Fibroblast of upper back skin (primary cell): ENCODE data around the gene CCIN.
A peak's percentile ranks its signal among the peaks of the same experiment; 100 is the strongest.

Source experiments
- DNase-seq: peaks from one replicate; pipeline ENCODE4 v3.0.0-alpha.2; 2013

CCIN gene

DNA sequence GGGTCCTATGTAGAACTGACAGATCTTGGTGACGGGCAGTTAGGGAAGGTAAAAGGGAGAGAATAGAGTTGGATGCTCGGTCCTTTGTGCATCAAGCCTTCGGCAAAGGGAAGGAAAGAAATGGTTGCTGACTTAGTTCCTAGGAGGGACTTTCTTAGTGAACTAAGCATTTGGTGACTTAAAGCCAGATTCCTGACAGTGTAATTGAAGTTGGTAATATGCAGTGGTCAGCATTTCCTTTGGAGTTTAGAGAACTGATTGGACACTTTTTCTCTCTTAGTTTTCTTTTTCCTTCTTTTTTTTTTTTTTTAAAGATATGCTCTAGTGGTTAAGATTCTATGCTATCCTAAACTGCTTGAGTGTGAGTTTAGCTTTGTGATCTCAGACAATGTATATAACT, 23.8 kb downstream of the CCIN start:
- no peak for DNase-seq

DNA sequence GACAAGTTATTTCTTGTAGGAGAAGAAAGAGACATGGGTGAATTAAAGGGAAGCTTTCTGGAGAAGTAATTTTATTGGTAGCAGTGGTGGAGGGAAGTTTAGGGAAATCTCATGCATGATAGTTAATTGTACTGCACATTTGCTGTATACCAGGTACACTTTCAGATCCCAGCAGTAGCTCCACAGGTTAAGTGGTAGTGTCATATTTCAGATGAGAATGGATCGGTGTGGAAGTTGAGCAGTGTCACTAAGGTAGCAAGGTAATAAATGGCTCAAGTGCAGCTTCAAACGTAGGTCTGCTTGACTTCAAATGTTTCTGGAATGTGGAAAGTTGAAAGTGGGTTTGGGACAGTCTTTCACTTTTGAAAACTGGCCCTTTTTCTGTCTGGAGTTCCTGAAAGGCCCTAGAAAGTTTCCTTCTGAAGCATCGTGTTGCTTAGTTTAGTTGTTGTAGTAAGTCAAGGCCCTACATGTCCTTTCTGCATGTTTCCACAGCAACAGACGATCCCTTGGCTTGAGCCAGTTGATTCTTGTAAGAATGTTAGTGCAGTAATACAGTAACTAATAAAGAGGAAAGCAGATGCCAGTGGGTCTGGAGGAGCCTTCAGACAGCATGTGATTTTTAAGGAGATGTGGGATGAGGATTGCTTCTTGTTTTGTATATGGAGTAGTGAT, 25.3 kb downstream of the CCIN start:
- no peak for DNase-seq

DNA sequence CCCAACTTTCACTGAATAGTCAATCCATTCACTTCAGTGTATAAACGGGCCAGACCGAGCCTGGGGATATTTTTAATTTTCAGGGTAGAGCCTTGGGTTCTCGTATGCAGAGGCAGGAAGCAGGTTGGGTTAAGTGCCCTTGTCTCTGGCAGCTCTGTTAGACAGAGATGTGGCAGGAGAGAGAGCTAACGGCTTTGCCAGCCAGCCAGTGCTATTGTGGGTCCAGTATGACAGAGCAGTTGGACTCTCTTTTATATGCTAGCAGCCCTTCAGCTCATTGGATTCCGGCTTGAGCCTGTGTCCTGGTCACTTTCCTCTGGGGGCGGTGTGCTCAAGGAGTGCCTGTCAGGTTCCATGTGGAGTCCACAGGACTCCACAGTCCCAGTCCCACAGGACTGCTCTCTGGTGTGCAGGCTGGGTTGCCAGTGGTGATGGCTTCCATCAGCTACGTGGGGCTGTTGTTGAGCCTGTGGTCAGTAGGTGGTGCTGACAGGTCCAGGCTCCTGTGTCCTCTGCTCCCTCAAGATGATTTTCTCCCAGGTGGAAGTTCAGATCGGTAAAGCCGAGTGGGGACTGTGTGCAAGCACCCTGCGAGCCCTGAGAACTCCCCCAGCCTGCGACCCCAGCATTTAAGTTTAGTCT, 35.8 kb downstream of the CCIN start:
- no peak for DNase-seq

DNA sequence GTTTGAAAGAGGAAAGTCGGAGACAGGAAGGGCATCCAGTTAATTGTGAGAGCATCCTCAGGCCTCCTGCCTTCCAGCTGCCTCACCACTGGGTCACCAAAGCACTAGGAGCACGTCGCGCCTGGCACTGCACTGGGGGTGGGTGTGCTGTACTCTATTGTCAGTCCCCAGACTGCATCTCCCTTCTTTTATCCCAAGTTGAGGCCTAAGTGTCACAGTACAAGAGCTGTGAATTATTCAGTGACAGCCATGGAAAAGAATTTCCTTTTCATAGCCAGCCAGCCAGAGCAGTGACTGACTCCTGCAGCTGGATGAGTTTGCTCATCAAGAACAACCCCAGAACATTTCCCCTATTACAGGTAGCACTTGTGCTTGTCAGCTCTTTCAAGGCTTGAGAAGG, 37.8 kb downstream of the CCIN start:
- peak; percentile 20 for DNase-seq

DNA sequence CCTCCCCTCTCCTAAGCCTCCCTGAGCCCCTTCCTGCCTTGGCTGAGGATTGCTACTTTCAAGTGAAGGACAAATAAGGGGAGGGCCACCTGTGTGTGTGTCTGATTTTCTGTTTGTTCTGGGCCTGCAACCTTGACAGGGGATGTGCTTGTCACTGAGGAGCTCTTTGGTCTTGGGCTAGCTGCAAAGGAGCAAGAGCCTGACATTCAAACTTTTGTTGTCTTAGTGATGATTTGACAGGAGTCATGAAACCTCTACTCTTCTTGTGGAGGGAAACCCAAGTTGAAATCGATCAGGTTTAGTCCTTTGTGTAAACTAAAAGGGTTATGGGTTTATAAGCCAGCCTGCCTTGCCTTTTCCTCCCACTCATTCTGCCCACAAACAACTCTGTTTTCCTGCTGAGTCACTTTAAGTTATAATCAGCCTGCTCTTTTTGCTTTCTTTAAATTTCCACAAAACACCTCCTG, 38.4 kb downstream of the CCIN start:
- DNase-seq: no peak

DNA sequence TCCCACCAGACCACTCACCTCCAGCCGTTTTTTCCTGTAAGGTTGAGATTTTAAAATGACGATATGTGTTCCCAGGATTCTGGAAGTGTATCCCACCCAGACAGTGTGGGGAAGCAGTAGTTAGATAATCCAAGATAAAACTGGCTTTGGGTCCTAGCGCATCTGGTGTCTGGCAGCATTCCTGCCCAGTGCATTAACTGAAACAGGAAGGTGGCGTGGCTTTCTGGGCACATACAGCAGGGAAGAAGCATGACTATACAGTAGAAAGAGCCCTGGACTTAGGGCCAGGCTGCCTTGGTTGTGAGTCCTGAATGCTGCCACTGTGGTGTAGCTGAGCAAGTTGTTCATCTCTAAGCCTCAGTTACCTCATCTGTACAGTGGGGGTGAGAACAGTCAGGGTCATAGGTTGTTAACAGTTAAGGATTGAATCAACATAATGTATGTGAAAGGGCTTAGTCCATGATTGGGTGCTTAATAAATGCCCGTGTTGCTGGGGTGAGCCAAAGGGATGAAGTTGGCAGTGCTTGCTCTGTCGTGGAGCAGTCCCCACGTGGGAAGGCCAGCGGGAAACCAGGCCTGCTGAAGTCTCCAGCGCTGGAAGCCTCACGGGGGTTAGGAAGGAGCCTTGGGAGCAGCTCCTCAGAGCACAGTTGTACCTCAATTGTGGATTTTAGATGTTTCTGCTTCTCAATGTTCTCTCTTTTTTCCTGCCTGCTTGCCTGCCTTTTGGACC, 39.5 kb downstream of the CCIN start:
- DNase-seq: no peak

DNA sequence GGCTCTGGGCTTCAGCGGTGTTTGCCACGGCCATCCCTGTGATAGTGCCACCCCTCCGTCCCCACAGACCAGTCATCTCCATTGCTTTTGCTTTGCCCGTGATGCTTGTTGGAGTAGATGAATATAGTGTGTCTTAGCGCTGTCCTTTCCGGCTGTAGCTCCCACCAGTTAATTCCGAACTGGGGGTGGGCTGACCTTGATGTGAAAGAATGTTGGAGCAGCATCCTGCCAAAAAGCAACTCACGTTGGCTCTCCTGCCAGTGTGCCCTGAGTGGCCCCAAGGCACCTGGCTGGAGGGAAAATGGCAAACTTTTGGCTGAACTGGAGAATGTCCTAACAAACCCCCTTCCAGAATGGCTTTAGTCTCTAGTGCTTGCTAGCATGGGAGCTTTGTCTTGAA, 41.5 kb downstream of the CCIN start:
- DNase-seq: no peak

DNA sequence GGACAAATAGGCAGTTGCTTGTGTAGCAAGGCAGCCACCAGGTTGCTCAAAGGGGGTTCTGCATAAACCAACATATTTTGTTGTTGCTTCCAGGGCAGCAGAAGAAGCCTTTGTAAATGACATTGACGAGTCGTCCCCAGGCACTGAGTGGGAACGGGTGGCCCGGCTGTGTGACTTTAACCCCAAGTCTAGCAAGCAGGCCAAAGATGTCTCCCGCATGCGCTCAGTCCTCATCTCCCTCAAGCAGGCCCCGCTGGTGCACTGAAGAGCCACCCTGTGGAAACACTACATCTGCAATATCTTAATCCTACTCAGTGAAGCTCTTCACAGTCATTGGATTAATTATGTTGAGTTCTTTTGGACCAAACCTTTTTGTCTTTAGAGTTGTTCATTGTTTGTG, 42.3 kb downstream of the CCIN start:
- DNase-seq: no peak

DNA sequence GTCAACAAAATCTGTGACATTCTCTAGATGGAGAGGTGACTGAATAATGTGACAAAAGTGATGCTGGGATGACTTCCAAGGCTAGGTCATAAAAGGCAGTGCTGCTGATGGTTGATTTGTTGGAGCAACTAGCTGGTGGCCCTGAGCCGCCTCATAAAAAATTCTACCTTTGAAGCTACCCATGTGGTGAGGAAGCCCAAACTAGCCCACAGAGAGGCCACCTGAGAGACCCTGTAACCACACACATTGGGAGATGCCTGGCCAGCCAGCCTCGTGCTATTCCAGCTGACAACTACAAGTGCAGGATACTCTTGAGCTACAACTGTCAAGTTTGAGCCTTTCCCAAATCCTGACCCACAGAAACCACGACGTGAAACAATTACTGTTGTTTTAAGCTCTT, 44.2 kb downstream of the CCIN start:
- DNase-seq: no peak

DNA sequence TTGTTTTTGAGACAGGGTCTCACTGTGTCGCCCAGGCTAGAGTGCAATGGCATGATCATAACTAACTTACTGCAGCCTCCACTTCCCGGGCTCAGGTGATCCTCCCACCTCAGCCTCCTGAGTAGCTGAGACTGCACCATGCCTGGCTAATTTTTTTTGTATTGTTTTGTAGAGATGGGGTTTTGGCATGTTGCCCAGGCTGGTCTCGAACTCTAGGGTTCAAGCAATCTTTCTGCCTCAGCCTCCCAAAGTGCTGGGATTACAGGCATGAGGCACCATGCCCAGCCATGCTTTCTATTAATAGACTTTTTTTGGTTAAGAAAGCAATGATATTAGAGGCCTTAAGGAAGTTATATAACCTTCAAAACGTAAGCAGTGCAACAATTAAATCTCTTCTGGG, 44.8 kb downstream of the CCIN start:
- no peak for DNase-seq

DNA sequence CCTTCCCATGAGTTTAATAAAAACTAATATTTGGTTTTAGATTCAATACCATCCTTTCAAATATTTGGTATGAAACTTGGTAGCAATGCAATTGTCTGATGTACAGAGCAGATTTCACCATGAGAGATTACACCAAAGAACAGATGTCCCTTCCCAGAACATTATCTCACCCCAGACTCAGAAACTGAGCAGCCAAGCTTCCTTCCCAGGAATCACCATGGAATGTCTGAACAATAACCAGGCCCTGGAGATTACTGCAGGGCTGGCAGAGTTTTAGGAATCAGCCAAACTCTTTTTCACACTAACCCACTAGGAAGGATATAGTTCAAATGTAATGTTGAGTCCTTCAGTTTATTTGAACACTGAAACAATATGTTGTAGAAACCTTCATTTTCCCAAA, 45.4 kb downstream of the CCIN start:
- DNase-seq: peak; percentile 30

DNA sequence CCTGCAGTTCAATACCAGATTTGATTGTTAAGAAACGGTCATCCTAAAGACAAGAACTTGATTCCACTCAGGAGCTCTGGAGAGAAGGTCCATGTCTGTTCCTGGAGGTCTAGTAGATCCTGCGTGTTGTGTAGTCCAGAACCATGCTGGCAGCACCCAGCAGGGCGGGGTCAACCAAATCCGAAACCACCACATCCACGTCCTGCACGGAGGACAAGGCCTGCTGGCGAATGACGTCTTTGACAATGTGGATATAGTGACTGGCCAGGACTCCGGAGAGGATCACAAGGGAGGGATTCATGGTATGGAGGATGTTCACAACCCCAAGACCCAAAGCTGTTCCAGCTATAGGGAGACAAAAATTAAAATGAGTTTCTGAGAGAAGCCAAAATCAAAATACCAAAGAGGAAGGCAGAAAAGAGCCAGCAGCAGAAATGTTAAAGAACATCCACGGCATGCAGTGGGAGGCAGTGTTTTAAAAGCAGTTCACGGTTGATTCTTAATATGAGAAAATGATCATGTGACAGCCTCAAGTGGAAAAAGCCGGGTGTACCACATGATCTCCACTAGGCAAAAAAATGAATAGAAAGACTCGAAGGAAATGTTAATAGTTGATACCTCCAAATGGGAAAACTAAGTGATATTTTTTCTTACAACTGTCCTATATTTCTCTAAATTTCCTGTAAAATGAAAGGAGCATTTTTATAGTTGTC, 48.2 kb downstream of the CCIN start:
- DNase-seq: no peak

DNA sequence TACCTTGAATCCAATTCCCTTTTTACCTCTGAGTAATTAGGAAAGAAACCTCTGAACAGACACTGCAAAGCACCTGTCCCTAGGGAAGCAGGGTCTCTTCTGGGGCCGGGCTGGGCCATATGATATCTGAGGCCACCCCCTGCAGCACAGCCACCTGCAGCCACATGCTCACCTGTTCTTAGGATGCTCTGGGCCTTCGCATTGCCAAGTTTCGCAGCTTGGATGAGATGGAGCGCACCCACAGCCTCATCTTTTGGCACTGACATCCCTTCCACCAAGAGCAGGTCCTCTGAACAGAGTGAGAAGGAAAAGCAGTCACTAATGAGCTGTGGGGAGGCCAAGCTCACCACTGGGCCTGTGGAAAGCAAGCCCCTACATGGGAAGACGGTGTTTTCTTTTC, 48.8 kb downstream of the CCIN start:
- no peak for DNase-seq

DNA sequence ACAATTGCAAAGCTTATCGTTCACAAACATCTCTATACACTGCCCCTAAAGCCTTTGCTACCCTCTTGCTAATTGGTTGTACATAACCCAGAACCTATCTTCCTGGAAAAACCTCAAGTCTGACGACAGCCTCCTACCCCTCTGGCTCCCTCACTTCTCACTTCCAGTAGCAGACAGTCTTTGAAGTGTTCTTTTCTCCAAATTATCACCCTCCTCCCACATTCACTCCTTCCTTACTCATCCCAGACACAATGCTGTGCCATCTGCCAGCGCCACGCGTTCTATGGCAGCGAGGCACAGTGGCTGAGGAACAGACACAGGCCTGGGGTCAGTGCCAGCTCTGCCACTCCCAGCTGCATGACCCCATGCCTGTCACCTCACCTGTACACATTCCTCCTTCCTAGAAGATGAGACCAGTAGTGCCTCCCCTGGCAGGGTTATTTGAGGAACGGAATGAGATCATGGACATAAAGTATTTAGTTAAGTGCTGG, 49.3 kb downstream of the CCIN start:
- no peak for DNase-seq
